NCI-H1417 treated with DMSO at 0.1 percent for 48 hours (cell line): ENCODE data around the gene DIAPH3.

Experiments used
- DNase-seq: peaks from one replicate; lab custom pipeline; 2025; lab: John Stamatoyannopoulos, UW

The DIAPH3 gene

GRCh38 chr13:59962343-59962742 is 201.4 kb downstream of the DIAPH3 start:
- DNase-seq: no peak

- no peak for DNase-seq
These were observed 203.0 kb downstream of the DIAPH3 start for GRCh38 chr13:59960683-59961082.

- no peak for DNase-seq
These were observed 206.3 kb downstream of the DIAPH3 start for GRCh38 chr13:59957438-59957837.

- no peak for DNase-seq
These were observed 209.1 kb downstream of the DIAPH3 start for GRCh38 chr13:59954601-59955000.

- no peak for DNase-seq
These were observed 212.7 kb downstream of the DIAPH3 start for GRCh38 chr13:59951011-59951410.

GRCh38 chr13:59950266-59950665 is 213.5 kb downstream of the DIAPH3 start:
- DNase-seq: no peak

- no peak for DNase-seq
These were observed 215.0 kb downstream of the DIAPH3 start for GRCh38 chr13:59948686-59949085.

- DNase-seq: no peak
These were observed 216.8 kb downstream of the DIAPH3 start for GRCh38 chr13:59946944-59947343.

GRCh38 chr13:59931621-59932020 is 232.1 kb downstream of the DIAPH3 start:
- DNase-seq: no peak

- no peak for DNase-seq
These were observed 239.5 kb downstream of the DIAPH3 start for GRCh38 chr13:59924256-59924655.

GRCh38 chr13:59915252-59915651 is 248.5 kb downstream of the DIAPH3 start:
- no peak for DNase-seq

- DNase-seq: no peak
These were observed 249.2 kb downstream of the DIAPH3 start for GRCh38 chr13:59914556-59914955.

- no peak for DNase-seq
These were observed 257.2 kb downstream of the DIAPH3 start for GRCh38 chr13:59906413-59907049.

GRCh38 chr13:59901191-59901590 is 262.5 kb downstream of the DIAPH3 start:
- DNase-seq: no peak

- DNase-seq: no peak
These were observed 265.7 kb downstream of the DIAPH3 start for GRCh38 chr13:59898066-59898465.

- DNase-seq: no peak
These were observed 270.5 kb downstream of the DIAPH3 start for GRCh38 chr13:59893266-59893665.

- DNase-seq: no peak
These were observed 272.7 kb downstream of the DIAPH3 start for GRCh38 chr13:59891053-59891452.

GRCh38 chr13:59890054-59890453 is 273.7 kb downstream of the DIAPH3 start:
- DNase-seq: no peak

GRCh38 chr13:59888408-59888807 is 275.3 kb downstream of the DIAPH3 start:
- no peak for DNase-seq

GRCh38 chr13:59885076-59885475 is 278.7 kb downstream of the DIAPH3 start:
- no peak for DNase-seq

- no peak for DNase-seq
These were observed 279.8 kb downstream of the DIAPH3 start for GRCh38 chr13:59883885-59884284.

GRCh38 chr13:59880468-59880867 is 283.3 kb downstream of the DIAPH3 start:
- no peak for DNase-seq

GRCh38 chr13:59879281-59879680 is 284.4 kb downstream of the DIAPH3 start:
- no peak for DNase-seq

- DNase-seq: no peak
These were observed 285.8 kb downstream of the DIAPH3 start for GRCh38 chr13:59877933-59878332.

- no peak for DNase-seq
These were observed 288.8 kb downstream of the DIAPH3 start for GRCh38 chr13:59874973-59875372.
